Astrocyte (in vitro differentiated cells and primary cell): ENCODE measurements around the gene PRKAG3. TPM values are rescaled to one million over a fixed set of nuclear protein-coding genes. Genes with fewer than 3 reads are reported as not detected.

Experiments
- DNase-seq: peaks from one replicate; pipeline ENCODE4 v3.0.0-alpha.2; 2010; ENCODE audit warnings: low read depth
- FAIRE-seq: peaks from 2 replicates; lab custom pipeline; 2011; peaks lifted over from hg19 to GRCh38; lab: Jason Lieb, UNC
- H2AFZ ChIP-seq: 2 replicates; pipeline ENCODE4 v1.6.0; 2012; ENCODE audit warnings: low read depth, low read length, inconsistent platforms
- H3K27ac ChIP-seq: 2 replicates; pipeline ENCODE4 v1.5.1; 2011; ENCODE audit warnings: low read depth, low read length, inconsistent platforms
- H3K27me3 ChIP-seq: 2 replicates; pipeline ENCODE4 v1.6.0; 2011; ENCODE audit warnings: low read length, inconsistent platforms; ENCODE audit not compliant: insufficient read depth
- H3K36me3 ChIP-seq: 2 replicates; pipeline ENCODE4 v1.5.1; 2011; ENCODE audit warnings: low read length, inconsistent platforms; ENCODE audit not compliant: insufficient read depth
- H3K4me1 ChIP-seq: 2 replicates; pipeline ENCODE4 v1.5.1; 2011; ENCODE audit warnings: low read length, inconsistent platforms; ENCODE audit not compliant: insufficient read depth
- H3K4me2 ChIP-seq: 2 replicates; pipeline ENCODE4 v1.6.0; 2012; ENCODE audit warnings: low read length, inconsistent platforms
- H3K4me3 ChIP-seq: 2 replicates; pipeline ENCODE4 v1.5.1; 2011; ENCODE audit warnings: low read depth, mild to moderate bottlenecking, low read length, inconsistent platforms; ENCODE audit not compliant: insufficient read depth
- H3K79me2 ChIP-seq: 2 replicates; pipeline ENCODE4 v1.6.0; 2012; ENCODE audit warnings: mild to moderate bottlenecking, low read length, inconsistent platforms; ENCODE audit not compliant: insufficient read depth
- H3K9ac ChIP-seq: 2 replicates; pipeline ENCODE4 v1.6.0; 2012; ENCODE audit warnings: mild to moderate bottlenecking, low read length, inconsistent platforms
- H3K9me3 ChIP-seq: 2 replicates; pipeline ENCODE4 v1.5.1; 2012; ENCODE audit warnings: low read depth, mild to moderate bottlenecking, low read length, inconsistent platforms; ENCODE audit not compliant: insufficient read depth
- H4K20me1 ChIP-seq: 2 replicates; pipeline ENCODE4 v1.6.0; 2012; ENCODE audit warnings: low read length, inconsistent platforms; ENCODE audit not compliant: insufficient read depth
- H3K27ac Mint-ChIP-seq: one replicate; pipeline ENCODE4 v1.8.0; 2021; ENCODE audit warnings: mild to moderate bottlenecking, mixed read lengths; ENCODE audit not compliant: unreplicated experiment
- H3K27me3 Mint-ChIP-seq: one replicate; pipeline ENCODE4 v1.8.0; 2021; ENCODE audit warnings: low read depth, mixed read lengths; ENCODE audit not compliant: unreplicated experiment
- H3K36me3 Mint-ChIP-seq: one replicate; pipeline ENCODE4 v1.8.0; 2021; ENCODE audit warnings: low read depth, mixed read lengths; ENCODE audit not compliant: unreplicated experiment
- H3K4me1 Mint-ChIP-seq: one replicate; pipeline ENCODE4 v1.8.0; 2021; ENCODE audit warnings: low read depth, mixed read lengths; ENCODE audit not compliant: unreplicated experiment
- H3K4me3 Mint-ChIP-seq: one replicate; pipeline ENCODE4 v1.8.0; 2021; ENCODE audit warnings: mild to moderate bottlenecking, moderate library complexity, mixed read lengths; ENCODE audit not compliant: unreplicated experiment
- H3K9me3 Mint-ChIP-seq: one replicate; pipeline ENCODE4 v1.8.0; 2021; ENCODE audit warnings: mild to moderate bottlenecking, mixed read lengths; ENCODE audit not compliant: unreplicated experiment
- CTCF ChIP-seq: IDR thresholded peaks from 2 replicates; pipeline ENCODE4 v1.5.1; 2011; ENCODE audit warnings: low read depth, mild to moderate bottlenecking, inconsistent platforms, low read length, moderate library complexity; ENCODE audit not compliant: insufficient read depth
- EZH2 ChIP-seq: IDR thresholded peaks from 2 replicates; pipeline ENCODE4 v1.6.1; 2012; ENCODE audit warnings: mild to moderate bottlenecking, low read length, inconsistent platforms; ENCODE audit not compliant: insufficient read depth
- total RNA-seq: library from RNA; stranded (reverse); gene quantifications from 2 replicates; pipeline ENCODE4 v1.2.1, GENCODE V29; 2021

PRKAG3 gene
- total RNA-seq, 1 donor from 2014 or later: not detected

- peaks cover 3% of the 10 kb centered on the region for H3K9me3 Mint-ChIP-seq
- peaks cover 79% of the 10 kb centered on the region for H3K27me3 Mint-ChIP-seq
- Histone ChIP-seq H3K36me3 (no peaks in the 10 kb centered on the region), H4K20me1 (peaks cover 8% of the 10 kb centered on the region), H3K4me3 (no peak overlapping the region), H3K79me2 (no peaks in the 10 kb centered on the region), H3K27ac (no peak overlapping the region), H3K4me2 (no peak overlapping the region), H3K27me3 (peaks cover 57% of the 10 kb centered on the region), H2AFZ (no peak overlapping the region), H3K9ac (no peak overlapping the region), H3K9me3 (no peaks in the 10 kb centered on the region), H3K4me1 (no peaks in the 10 kb centered on the region)
- FAIRE-seq (no peak), DNase-seq (no peak)
- peak overlapping the region; percentile 85 for H3K27ac Mint-ChIP-seq
- peaks cover 2% of the 10 kb centered on the region for H3K36me3 Mint-ChIP-seq
- TF ChIP-seq EZH2 (no peak), CTCF (no peak)
- peaks cover 7% of the 10 kb centered on the region for H3K4me1 Mint-ChIP-seq
- no peak overlapping the region for H3K4me3 Mint-ChIP-seq
Measured at GRCh38 chr2:218863021-218863520, 31.5 kb upstream of the PRKAG3 start.

GRCh38 chr2:218861645-218862318, 30.2 kb upstream of the PRKAG3 start:
- H3K36me3 Mint-ChIP-seq: peaks cover 2% of the 10 kb centered on the region
- peaks cover 13% of the 10 kb centered on the region for H3K4me1 Mint-ChIP-seq
- no peak overlapping the region for H3K27ac Mint-ChIP-seq
- Histone ChIP-seq H3K4me1 (no peaks in the 10 kb centered on the region), H3K4me3 (no peak overlapping the region), H3K9ac (no peak overlapping the region), H3K4me2 (no peak overlapping the region), H3K79me2 (no peaks in the 10 kb centered on the region), H3K36me3 (no peaks in the 10 kb centered on the region), H2AFZ (no peak overlapping the region), H3K9me3 (no peaks in the 10 kb centered on the region), H3K27ac (no peak overlapping the region), H3K27me3 (peaks cover 53% of the 10 kb centered on the region), H4K20me1 (peaks cover 8% of the 10 kb centered on the region)
- no peaks in the 10 kb centered on the region for H3K9me3 Mint-ChIP-seq
- no peak for TF ChIP-seq CTCF
- TF ChIP-seq EZH2: no peak
- DNase-seq (no peak), FAIRE-seq (no peak)
- H3K4me3 Mint-ChIP-seq: no peak overlapping the region
- peaks cover 78% of the 10 kb centered on the region for H3K27me3 Mint-ChIP-seq

GRCh38 chr2:218860950-218861381, 29.4 kb upstream of the PRKAG3 start:
- H3K27ac ChIP-seq: no peak overlapping the region
- H3K27ac Mint-ChIP-seq: no peak overlapping the region
- H4K20me1 ChIP-seq: peaks cover 8% of the 10 kb centered on the region
- TF ChIP-seq CTCF (no peak), EZH2 (peak; percentile 48)
- H3K79me2 ChIP-seq: no peaks in the 10 kb centered on the region
- H3K27me3 Mint-ChIP-seq: peaks cover 78% of the 10 kb centered on the region
- H3K9ac ChIP-seq: no peak overlapping the region
- no peak overlapping the region for H3K4me3 Mint-ChIP-seq
- FAIRE-seq (no peak), DNase-seq (peak; percentile 60)
- peaks cover 19% of the 10 kb centered on the region for H3K4me1 Mint-ChIP-seq
- no peak overlapping the region for H2AFZ ChIP-seq
- H3K36me3 ChIP-seq: no peaks in the 10 kb centered on the region
- peak overlapping the region; percentile 32 for H3K4me2 ChIP-seq
- no peaks in the 10 kb centered on the region for H3K4me1 ChIP-seq
- H3K27me3 ChIP-seq: peaks cover 57% of the 10 kb centered on the region
- H3K36me3 Mint-ChIP-seq: peaks cover 3% of the 10 kb centered on the region
- H3K4me3 ChIP-seq: no peak overlapping the region
- H3K9me3 Mint-ChIP-seq: no peaks in the 10 kb centered on the region
- H3K9me3 ChIP-seq: no peaks in the 10 kb centered on the region
